OCI-M2 (cell line): Measurements from ENCODE around the gene PI4KA.
"Not testable (repeated sequence)": the region's sequence is repeated elsewhere in the genome, so short reads cannot be mapped to it uniquely, and the experiment has no call there.

ENCODE experiments used
- DNase-seq: peaks from one replicate; lab custom pipeline; 2025; ENCODE audit not compliant: unreplicated experiment; lab: John Stamatoyannopoulos, UW

The PI4KA gene

GRCh38 chr22:20852076-20852475 is 6.5 kb downstream of the PI4KA start:
- no peak for DNase-seq

DNA sequence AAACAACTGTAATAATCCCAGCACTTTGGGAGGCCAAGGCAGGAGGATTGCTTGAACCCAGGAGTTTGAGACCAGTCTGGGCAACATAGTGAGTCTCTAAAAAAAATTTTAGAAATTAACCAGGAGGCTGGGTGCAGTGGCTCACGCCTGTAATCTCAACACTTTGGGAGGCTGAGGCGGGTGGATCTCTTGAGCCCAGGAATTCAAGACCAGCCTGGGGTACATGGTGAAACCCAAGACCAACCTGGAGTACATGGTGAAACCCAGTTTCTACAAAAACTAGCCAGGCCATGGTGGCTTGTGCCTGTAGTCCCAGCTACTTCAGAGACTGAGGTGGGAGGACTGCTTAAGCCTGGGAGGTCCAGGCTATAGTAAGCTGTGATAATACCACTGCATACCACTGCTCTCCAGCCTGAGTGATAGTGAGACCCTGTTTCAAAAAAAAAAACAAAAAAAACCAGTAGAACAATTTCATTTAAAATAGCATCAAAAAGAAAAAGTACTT is 11.2 kb downstream of the PI4KA start:
- DNase-seq, result no peak

GRCh38 chr22:20844055-20845037 is 14.3 kb downstream of the PI4KA start:
- no peak for DNase-seq

GRCh38 chr22:20843501-20843900 is 15.1 kb downstream of the PI4KA start:
- DNase-seq, result no peak

- no peak for DNase-seq
These were observed 17.8 kb downstream of the PI4KA start for GRCh38 chr22:20840646-20841371.

DNA sequence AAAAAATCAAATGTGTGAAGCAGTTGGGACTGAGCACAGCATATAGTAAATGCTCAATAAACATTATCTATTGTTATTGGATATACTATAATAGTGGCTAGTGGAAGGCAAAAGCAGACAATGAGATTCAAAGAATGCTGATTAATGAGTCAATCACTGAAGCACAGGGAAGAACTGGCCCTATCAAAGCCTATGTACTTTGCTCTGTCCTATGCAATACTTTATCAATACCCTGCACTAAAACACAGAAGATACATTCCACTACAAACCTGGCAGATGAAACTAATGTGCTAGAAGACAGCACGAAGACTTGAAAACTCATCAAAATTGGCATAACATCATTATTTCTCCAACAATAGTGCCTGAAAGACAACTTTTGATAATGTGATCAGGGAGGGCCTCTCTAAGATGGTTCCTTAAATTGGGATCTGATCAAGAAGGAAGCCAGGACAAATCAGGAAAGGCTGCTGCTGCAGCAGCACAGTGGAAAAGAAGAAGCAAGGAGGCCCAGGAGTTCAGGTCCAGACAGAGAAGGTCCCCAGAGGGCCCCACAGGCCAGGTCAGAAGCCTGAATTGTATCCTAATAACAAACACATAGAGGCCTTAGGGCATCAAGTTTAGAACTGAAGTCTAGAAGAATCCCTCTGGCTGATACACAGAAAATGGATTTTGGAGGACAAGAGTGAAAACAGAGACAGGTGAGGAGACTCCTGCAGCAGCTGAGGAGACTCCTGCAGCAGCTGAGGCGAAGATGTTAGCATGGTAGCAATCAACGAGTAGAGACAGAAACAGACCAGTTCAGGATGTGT is 18.6 kb downstream of the PI4KA start:
- DNase-seq, result no peak

DNA sequence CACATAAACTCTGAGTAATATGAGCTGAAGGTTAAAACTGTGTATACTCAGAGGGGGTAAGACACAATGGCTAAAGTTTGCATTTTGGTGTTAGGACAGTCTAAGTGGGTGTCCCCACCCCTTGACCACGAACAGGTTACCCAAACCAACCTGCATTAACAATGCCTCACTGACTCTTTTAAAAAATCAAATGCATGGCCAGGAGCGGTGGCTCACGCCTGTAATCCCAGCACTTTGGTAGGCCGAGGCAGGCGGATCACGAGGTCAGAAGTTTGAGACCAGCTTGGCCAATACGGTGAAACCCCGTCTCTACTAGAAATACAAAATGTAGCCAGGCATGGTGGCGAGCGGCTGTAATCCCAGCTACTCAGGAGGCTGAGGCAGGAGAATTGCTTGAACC is 19.3 kb downstream of the PI4KA start:
- not testable (repeated sequence) for DNase-seq

- DNase-seq, result no peak
These were observed 21.4 kb downstream of the PI4KA start for GRCh38 chr22:20836987-20837823.

- no peak for DNase-seq
These were observed 23.9 kb downstream of the PI4KA start for GRCh38 chr22:20834725-20835124.

- DNase-seq, result no peak
These were observed 24.4 kb downstream of the PI4KA start for GRCh38 chr22:20834206-20834605.

GRCh38 chr22:20833225-20833665 is 25.4 kb downstream of the PI4KA start:
- DNase-seq, result no peak

DNA sequence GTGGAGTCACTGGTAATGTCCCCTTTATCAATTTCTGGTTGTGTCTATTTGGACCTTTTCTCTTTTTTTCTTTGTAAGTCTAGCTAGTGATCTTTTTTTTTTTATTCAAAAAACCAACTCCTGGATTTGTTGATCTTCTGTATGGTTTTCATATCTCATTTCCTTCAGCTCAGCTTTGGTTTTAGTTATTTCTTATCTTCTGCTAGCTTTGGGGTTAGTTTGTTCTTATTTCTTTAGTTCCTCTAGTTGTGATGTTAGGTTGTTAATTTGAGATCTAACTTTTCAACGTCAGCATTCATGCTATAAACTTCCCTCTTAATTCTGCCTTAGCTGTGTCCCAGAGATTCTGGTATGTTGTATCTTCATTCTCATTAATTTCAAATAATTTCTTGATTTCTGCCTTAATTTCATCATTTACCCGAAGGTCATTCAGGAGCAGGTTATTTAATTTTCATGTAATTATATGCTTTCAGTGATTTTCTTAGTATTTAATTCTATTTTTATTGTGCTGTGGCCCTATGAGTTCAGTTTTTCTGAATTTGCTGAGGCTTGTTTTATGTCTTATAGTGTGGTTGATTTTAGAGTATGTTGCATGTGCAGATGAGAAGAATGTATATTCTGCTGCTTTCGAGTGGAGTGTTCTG is 29.0 kb downstream of the PI4KA start:
- DNase-seq, result no peak

GRCh38 chr22:20826373-20827152 is 32.0 kb downstream of the PI4KA start:
- not testable (repeated sequence) for DNase-seq

- no peak for DNase-seq
These were observed 33.0 kb downstream of the PI4KA start for GRCh38 chr22:20825624-20826023.

DNA sequence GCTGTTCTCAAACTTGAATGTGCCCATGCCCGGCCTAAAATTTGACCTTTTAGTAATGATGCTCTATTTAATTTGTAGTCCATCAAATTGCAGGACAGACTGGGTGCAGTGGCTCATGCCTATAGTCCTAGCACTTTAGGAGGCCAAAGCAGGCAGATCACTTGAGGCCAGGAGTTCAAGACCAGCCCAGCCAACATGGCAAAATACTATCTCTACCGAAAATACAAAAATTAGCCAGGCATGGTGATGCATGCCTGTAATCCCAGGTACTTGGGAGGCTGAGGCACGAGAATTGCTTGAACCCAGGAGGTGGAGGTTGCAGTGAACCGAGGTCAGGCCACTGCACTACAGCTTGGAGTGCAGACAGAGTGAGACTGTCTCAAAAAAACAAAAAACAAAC is 33.4 kb downstream of the PI4KA start:
- DNase-seq, result not testable (repeated sequence)

- no peak for DNase-seq
These were observed 35.3 kb downstream of the PI4KA start for GRCh38 chr22:20823264-20823663.

- DNase-seq, result no peak
These were observed 36.4 kb downstream of the PI4KA start for GRCh38 chr22:20822240-20822639.

DNA sequence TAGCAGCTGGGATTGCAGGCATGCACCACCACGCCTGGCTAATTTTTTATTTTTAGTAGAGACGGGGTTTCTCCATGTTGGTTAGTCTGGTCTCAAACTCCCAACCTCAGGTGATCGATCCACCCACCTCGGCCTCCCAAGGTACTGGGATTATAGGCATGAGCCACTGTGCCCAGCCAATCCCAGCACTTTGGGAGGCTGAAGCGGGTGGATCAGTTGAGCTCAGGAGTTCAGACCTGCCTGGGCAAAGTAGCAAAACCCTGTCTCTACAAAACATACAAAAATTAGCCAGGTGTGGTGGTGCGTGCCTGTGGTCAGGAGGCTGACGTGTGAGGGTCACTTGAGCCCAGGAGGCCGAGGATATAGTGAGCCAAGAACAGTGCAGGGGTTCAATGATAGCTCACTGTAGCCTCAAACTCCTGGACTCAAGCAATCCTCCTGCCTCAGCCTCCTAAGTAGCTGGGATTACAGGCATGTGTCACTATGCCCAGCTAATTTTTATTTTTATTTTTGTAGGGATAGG is 36.8 kb downstream of the PI4KA start:
- DNase-seq, result not testable (repeated sequence)

DNA sequence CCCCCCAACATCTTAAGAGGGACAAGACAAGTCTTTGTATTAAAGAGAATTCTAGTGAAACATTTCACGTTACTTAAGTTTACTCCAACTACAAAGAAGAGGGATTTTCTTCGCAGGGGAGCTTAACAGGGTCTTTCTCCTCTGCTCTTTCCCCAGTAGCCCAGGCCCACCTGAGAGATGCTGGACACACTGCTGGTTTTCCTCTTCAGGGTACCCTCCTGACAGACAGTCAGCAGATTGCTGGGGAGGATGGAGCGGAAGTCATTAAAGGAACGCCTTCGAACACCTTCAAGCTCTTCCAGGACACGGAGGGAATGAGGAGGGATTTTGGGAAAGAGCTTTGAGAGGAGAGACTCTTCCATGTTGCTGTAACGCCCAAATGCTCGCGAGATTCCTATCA is 39.1 kb downstream of the PI4KA start:
- no peak for DNase-seq
